GOT3 (cell line): ENCODE results near the gene UBE3B.
A peak's percentile ranks its signal among the peaks of the same experiment; 100 is the strongest.

Experiments
- DNase-seq: peaks from one replicate; lab custom pipeline; 2025; ENCODE audit warnings: mixed read lengths; lab: John Stamatoyannopoulos, UW

UBE3B gene

DNA sequence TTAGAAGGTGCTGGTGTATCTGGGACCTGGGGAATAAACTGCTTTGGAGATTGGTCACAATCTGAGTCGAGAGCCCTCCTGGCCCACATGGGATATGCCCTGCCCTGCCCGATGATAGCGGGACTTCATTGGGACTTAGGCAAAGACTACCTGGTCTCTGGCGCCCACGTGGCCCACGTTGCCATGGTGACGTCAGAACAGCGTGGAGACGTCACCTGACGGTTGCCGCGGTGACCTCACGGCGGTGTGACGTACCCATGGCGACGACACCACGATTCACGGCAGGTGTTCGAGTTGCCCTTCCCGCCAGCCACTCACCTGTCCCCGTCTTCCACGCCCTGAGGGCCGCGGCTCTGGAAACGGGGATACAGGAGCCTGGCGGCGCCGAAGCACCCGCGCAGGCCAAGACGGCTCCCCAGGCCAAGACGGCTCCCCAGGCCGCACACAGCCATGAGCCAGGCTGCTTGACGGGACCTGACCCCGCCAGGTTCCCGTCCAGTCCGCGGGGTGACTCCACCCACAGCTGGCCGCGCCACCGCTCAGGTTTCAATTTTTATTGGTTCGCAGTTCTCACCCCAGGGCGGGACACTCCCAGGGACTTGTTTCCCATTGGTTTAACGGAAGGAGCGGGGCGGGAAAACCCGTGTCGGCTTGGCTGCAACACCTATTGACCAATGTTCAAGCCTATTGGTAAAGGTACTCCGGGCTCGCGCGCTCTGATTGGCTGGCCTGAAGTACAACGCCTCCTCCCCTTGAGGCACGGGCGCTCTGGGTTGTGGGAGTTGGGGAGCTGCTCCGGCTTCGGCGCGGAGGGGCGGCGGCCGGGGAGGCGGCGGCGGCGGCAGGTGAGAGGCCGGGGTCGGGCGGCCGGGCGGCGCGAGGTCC is 95.8 kb downstream of the UBE3B start, which contains the start of the genes MMAB and MVK:
TSS of gene MMAB (minus strand) at position 476 of the 885 bp plus-strand sequence. CDS start at position 452, 24 bp downstream.
TSS of gene MVK (plus strand) at position 766 of the 885 bp plus-strand sequence. CDS start 1,029 bp downstream, outside the sequence.
- DNase-seq: peak; percentile 83

DNA sequence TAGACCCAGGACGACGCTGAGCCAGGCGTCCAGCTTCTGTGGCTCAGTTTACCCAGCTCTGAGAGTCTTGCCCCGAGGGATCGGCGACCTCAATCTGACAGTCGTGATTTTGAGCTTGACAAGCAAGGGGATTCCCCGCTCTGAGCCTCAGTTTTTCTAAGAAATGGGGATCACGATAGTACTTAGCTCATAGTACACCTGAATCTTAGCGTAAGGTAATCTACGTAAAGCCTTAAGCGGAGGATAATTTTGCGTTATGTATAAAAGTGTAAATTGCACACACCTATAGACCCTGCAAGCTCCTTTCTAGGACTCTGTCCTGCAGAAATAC is 96.4 kb downstream of the UBE3B start:
- no peak for DNase-seq

DNA sequence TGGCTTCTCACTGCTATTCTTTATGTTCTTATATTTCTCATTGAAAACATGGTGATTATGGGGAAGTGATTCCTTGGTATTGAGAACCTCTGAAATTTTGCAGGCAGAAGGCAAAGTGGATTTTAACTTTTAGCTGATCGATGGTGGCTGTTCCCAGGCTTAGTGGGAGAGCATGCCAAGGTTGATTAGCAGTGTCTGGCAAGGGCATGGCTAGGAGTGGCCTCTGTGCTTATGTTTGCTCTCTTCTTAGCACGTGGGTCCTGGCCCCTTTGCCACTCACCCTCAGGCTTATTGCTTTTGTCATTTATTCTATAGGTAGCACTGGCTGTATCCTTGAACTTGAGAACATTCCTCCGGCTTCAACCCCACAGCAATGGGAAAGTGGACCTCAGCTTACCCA is 98.2 kb downstream of the UBE3B start:
- DNase-seq: no peak

DNA sequence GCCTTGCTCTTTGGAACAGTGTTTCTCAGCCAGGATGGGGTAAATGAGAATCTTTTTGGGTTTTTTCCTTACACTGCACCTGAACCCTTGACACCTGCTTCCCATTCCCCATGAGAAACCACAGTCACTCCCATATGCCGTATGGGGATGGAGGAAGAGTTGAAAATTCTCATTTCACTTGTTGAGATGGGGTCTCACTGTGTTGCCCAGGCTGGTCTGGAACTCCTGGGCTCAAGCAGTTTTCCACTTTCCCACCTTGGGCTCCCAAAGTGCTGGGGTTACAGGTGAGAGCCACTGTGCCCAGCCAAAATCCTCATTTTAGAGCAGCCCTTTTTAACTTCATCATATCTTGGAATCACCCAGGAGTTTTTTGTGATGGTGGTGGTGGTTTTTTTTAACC is 99.9 kb downstream of the UBE3B start:
- DNase-seq: no peak

DNA sequence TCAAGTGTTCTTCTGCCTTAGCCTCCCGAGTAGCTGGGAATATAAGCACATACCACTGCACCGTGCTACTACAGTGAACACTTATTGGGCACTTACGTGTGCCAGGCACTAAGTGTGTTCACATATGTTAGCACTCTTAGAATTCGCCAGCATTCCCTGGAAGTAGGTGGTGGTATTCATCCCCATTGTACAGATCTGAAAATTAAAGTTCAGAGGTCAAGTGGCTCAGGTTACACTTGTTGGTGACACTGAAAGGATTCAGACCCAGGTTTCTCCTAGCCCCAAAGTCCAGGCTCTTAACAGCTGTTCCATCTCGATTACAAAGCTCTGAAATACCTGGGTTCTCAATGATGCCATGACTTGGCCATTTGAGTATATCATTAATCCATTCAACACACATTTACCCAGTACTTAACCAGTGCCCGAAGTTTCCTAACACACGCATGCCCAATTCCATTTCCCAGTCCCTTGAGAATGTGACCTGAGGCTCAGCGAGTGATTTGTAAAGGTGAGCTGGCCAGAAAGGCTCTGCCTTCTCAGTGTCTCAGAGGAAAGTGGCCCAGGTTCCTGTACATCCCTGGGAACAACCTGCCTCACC is 101.0 kb downstream of the UBE3B start:
- DNase-seq: no peak

DNA sequence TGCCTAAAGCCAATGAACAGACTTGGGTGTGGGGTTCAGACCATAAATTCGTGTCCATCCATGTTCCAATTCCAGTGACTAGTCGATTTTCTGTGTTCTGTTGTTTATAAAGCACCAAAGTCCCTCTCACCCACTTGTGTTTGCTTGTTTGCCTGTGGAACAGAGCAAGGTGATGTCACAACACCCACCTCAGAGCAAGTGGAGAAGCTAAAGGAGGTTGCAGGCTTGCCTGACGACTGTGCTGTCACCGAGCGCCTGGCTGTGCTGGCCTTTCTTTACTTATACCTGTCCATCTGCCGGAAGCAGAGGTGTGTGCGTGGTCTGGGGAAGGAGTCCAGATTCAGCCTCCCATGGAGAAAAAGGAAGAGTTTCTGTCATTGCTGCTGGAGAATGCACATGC is 102.2 kb downstream of the UBE3B start:
- DNase-seq: no peak

DNA sequence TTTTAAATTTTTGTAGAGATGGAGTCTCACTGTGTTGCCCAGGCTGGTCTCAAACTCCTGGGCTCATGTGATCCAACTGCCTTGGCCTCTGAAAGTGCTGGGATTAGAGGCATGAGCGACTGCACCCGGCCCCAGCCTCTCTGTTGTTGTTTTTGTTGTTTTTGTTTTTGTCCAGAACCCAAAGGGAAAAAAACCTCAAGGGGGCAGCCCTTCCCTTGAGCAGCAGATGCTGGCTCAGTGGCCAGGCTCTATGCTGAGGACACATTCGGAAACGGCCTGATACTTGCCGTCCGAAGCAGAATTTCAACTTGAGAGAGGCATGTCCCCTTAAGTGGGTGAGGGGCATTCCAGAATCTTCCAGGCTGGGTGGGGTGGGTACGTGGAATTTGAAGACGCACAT is 102.8 kb downstream of the UBE3B start:
- DNase-seq: no peak

DNA sequence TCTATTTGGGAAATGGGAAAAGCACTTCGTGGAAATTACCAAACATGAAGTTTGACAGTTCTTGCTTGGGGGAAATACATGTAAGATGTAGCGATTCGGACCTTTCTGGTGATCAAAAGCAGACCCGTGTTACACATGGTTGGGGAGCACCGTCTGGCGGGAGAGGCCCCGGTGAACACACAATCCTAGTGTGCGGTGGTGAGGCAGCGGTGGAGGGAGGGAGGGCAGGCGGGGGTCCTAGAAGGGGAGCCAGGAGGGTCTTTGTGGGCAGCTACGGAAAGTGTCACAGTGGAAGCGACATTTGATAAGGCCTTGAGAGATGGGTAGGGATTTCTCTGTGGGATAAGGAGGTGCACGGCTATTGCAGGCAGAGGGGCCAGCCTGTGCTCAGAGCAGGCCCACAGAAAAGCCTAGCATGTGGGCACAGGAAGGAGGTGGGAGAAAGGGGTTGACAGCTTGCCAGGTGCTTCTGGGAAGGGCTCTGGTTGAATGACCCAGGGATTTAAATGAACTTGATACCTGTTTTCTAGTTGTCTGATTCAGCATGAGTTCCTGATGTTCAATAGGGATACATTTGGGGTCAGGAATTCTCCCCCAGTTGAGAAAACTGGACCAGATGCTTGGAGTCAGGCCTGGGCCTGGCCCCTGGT is 103.4 kb downstream of the UBE3B start:
- no peak for DNase-seq

DNA sequence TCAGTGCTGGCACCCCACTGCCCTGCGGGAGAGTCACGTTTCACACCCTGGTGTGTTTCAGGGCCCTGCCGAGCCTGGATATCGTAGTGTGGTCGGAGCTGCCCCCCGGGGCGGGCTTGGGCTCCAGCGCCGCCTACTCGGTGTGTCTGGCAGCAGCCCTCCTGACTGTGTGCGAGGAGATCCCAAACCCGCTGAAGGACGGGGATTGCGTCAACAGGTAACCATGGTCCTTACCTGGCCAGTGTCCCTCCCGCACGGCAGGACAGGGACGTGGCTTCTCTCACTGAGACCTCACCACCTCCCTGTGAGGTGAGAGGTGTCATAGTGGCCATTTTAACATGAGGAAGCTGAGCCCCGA is 103.9 kb downstream of the UBE3B start:
- no peak for DNase-seq

DNA sequence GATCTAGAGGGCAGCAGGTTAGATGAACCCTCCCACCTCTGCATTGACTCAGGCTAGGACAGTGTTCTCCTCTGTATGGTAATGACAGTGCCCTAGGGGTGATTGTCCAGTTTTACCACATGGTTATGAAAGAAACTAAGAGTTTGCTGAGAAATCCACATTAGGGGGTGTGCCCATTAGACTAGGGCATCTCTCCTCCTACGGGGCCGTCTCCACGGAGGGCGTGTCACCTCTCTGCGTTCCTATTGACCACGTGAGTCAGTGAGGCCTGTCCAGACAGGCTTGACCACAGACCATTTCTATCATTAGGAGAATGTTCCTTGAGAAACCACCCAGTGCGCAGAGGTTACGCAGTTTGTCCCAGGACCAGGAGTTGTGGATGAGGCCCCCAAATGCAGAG is 104.4 kb downstream of the UBE3B start:
- no peak for DNase-seq

DNA sequence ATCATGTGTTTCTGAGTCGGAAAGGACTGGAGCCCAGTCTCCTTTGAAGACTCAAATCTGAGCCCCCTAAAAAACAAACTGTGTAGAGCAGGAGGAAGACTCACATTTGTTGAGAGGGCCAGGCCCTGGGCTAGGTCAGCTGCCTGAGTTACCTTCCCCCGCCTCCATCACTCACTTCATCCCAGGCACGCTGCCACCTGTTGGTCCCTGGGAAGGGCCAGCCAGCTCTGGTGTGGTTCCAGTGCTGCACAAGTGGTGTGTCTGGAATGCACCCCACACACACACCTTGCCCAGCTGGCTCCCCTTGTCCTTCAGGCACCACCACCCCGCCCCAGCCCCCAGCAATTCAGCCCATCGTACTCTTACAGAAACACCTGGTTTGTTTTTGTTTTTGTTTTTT is 105.2 kb downstream of the UBE3B start:
- DNase-seq: no peak

DNA sequence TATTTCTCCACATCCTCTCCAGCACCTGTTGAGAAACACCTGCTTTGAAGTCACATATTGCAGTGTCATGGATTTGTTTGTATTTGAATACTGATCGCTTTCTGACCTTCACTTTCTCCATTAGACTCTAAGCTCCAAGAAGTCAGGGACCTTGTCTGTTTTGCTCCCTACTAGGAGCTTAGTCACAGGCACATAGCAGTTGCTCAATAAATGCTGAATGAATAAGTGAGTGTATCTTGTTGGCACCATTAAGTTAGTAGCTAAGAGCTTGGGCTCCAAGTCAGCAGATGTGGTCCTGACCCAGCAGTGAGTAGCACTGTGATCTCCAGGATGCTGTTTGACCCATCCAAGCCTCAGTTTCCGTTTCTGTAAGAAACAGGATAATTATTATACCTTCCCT is 106.3 kb downstream of the UBE3B start:
- DNase-seq: no peak
